NOMO-1 treated with dmso at 0.1 percent for 144 hours (cell line): ENCODE results near the gene SYNC.
"Not testable (repeated sequence)": the region's sequence is repeated elsewhere in the genome, so short reads cannot be mapped to it uniquely, and the experiment has no call there.

Source experiments
- DNase-seq: peaks from one replicate; lab custom pipeline; 2025; ENCODE audit not compliant: unreplicated experiment; lab: John Stamatoyannopoulos, UW

SYNC gene

GRCh38 chr1:32695098-32695904, 7.3 kb downstream of the SYNC start:
- DNase-seq: no peak

DNA sequence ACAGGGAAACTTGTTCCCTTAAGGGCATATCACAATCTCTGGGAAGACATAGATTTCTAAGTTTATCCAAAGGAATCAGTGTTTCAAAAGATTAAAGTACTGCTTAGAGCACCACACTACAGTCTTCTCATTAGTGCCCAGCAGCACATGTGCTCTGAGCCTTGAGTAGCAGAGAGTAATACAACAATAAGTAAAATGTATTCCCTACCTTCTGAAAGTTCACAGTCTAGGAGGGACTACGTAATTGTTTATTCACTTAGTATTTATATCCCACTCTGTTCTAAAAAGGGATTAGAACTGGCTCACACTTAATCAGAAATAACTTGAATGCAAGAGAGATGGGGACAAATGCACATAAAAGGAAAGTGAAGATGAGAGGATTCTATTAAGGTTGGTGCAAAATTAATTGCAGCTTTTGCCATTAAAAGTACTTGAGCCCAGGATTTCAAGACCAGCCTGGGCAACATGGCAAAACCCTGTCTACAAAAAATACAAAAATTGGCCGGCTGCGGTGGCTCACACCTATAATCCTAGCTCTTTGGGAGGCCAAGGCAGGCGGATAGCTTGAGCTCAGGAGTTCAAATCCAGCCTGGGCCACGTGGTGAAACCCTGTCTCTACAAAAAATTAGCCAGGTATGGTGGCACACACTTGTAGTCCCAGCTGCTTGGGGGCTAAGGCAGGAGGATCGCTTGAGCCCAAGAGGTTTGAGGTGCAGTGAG, 9.0 kb downstream of the SYNC start:
- DNase-seq: no peak

DNA sequence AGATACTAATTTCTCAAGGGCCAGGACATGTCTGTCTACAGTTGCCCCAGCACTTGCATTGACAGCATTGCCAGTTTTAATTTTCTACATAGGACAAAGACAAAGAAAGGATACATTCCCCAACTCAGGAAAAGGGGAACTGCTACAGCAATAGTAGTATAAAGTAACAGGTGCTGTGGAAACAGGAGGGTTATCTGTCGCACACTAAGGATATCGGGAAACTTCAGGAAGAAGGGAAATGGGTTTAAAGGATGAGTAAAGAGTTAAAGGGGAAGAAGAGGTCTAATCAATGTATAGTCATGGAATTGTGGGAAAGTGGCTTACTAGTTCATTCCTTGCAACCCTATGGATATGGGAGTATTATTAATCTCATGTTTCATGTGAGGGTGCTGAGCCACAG, 16.2 kb downstream of the SYNC start:
- DNase-seq: no peak

DNA sequence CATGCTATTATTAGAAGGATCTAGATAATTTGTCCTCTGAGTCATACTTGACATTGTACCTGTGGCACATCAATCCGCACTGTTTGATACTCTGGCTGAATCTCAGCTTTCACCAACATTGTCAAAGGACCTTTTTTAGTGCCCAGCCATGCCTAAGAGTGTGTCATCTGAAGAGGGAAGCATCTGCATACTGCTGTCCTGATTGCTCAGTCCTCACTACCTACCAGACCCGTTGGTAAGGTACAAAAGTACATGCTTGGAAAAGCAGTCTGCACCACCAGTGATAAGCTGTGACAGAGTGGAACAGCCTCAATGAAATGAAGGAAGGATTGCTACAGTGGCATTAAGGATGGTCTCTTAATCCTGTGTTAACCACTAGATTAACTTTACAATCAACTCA, 17.1 kb downstream of the SYNC start:
- DNase-seq: no peak

DNA sequence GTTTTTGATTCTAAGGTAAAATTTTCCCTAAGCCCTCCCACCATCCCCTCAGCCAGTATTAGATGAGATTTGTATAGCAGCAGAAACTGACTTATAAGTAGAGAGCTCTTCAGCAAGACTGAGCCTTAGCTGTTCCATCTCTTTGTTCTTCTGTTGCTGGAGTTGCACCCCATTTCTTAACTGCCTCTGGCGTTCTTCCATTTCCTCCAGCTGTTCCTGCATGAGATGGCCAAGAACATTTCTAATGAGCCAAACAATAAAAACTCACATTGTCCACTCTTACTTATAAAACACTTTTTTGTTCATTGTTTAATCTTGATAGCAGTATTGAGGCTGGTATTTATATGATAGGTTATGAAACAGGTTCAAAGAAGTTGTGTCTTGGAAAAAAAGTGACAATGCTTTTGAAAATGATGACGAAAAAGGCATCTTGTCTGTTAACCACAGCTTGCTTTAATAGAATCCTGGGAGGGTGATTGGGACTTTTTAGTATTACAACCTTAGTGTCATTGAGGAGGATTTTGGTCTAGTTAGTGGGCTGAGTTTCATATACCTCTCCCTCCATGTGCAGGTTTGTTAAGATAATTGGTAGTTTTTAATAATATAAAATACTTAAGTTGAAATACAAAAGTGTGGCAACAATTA, 18.3 kb downstream of the SYNC start:
- no peak for DNase-seq

DNA sequence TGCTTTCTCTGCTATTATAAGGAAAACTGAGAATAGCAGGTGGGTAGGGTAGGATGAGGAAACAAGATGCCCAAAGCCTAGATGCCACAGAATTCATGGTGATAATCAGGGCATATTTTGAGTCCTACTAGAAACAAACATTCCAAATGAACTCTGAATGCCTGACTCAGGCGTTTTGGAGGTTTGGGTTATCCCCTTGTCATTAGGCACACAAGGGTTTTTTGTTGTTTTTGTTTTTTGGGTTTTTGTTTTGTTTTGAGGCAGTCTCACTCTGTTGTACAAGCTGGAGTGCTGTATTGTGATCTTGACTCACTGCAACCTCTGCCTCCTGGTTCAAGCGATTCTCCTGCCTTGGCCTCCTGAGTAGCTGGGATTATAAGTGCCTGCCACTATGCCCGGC, 19.2 kb downstream of the SYNC start:
- DNase-seq: no peak

DNA sequence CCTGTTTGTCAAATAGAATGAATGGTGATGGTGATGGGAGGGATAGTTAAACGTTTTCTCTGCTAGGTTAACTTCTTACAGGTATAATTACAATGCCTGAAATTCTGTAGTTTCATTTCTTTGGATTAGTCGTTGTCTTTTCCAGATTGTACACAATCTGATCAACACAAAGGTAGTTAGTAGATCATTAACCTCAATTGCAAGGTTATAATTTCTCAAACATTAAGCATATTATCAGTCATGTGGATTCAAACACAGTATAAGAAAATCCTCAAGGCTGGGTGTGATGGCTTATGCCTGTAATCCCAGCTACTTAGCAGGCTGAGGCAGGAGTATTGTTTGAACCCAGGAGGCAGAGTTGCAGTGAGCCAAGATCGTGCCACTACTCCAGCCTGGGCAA, 20.6 kb downstream of the SYNC start:
- no peak for DNase-seq

DNA sequence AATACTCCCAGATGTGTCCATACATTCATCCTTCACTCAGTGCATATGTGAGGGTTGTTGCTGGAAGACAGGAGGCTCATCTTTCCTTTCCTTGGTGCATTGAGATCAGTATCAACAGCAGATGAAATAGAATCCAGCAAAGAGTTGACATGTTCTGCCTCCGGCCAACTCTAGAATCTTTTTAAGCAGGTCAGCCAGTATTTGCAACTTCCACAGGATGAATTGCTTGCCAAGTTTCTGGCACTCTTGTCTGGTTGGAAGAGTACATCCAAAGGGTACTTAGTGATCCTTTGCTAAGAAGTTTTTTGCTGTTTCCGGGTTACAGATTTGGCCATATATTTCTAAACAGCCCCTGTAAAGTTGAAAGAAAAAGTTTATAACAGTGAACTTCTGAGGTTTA, 21.1 kb downstream of the SYNC start:
- no peak for DNase-seq

GRCh38 chr1:32680642-32681041, 21.9 kb downstream of the SYNC start:
- no peak for DNase-seq

DNA sequence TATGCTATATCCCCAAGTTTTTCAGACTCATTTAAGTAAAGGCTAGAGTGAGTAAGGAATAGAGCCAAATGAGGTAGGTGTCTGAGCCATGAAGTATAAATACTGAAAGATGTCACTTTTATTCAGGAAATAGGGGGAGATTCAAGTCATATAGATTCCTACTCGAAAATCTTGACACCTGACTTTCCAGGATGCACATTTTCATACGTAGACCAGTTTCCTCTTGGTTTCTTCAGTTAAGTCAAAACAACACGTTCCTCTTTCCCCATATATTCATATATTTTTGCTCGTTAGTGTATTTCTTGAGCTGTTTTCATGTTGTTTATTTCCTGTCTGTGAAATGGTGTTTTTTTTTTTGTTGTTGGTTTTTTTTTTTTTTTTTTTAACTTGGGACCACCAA, 22.6 kb downstream of the SYNC start:
- DNase-seq: not testable (repeated sequence)

GRCh38 chr1:32676945-32677344, 25.6 kb downstream of the SYNC start:
- DNase-seq: no peak

DNA sequence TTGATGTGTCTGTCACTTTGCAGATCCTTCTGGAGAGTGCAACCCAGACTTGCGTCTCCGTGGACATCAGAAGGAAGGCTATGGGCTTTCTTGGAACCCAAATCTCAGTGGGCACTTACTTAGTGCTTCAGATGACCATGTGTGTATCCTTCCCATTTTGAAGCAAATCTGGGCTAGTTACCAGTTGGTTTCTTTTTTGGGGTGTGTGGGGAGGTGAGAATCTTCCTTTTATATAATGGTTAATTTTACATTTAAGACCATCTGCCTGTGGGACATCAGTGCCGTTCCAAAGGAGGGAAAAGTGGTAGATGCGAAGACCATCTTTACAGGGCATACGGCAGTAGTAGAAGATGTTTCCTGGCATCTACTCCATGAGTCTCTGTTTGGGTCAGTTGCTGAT, 33.9 kb downstream of the SYNC start:
- DNase-seq: not testable (repeated sequence)

DNA sequence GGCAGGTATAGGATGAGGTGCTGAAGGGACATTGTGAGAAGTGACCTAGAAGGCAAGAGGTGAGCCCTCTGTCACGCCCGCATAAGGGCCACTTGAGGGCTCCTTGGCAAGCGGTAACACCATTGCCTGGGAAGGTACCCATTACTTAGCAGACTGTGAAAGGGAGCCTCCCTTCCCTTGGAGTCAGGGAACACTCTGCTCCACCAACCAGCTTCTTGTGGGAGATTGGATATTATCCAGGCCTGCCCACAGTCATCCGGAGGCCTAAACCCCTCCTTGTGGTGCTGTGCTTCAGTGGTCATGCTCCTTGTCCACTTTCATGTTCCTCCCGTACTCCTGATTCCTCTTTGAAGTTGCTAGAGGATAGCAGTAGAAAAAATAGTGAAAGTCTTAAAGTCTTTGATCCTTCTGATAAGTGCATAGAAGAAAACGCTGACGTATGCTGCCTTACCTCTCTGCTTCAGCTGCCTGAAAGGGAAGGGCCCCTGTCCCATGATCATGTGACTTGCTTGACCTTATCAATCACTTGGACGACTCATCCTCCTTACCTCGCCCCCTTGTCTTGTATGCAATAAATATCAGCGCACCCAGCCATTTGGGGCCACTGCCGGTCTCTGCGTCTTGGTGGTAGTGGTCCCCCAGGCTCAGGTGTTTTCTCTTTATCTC, 35.5 kb downstream of the SYNC start:
- no peak for DNase-seq

GRCh38 chr1:32665915-32666314, 36.7 kb downstream of the SYNC start:
- no peak for DNase-seq

- no peak for DNase-seq
Observed at GRCh38 chr1:32659581-32659980, 43.0 kb downstream of the SYNC start.

- no peak for DNase-seq
Observed at GRCh38 chr1:32652244-32652962, 50.2 kb downstream of the SYNC start.

DNA sequence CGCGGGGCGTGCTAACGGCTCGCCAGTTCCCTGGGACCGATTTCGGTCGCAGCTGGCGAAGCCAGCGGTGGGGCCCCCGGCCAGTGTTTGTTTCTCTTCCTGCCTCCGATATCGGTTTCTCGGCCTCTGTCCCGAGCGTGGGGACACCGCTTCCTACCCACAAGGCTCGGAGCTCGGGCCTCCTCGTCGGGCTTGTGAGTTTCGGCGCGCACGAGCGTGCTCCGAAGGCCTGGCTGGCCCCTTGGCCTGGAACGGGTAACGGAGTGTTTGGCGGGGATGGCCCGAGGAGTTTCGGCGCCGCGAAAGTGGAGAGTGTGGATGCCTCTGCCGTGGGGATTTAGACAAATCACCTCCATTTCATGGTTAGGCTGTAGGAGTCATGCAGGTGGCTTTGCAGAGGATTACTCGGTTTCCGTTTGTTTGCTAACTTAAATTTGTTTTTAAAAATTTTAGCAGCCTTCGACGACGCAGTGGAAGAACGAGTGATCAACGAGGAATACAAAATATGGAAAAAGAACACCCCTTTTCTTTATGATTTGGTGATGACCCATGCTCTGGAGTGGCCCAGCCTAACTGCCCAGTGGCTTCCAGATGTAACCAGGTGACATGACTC, 51.0 kb downstream of the SYNC start:
- DNase-seq: no peak

DNA sequence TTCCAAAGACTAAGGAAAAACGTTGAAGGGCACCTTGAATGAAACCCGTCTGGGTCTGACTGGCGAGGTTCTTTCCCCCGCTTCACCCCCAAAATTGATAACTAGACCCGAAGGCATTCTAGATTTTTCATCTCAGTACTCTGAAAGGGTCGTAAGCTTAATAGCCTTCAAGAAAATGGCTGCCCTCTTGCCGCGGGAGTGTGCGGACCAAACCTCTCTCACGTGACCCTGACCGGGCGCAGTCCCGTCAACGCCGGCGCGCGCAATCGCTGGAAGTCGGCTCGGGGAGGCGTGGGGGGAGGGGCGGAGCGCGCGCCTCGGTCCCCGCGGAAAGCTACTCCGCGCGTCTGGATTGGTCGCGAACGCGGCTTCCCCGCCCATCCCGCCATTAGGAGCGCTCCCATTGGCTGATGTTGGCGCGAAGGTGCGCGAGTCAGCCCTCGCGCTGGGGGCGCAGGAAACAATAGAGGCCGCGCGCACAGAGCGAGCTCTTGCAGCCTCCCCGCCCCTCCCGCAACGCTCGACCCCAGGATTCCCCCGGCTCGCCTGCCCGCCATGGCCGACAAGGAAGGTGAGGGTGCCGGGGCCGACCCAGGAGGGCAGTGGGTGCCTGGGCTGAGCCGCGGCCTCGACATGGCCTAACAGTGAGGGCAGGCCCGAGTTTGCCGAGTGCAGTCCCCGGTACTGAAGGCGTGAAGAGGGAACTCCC, 51.7 kb downstream of the SYNC start, which contains the start of gene RBBP4:
TSS of gene RBBP4 (plus strand) at position 457 of the 709 bp plus-strand sequence. CDS start at position 556, 99 bp downstream.
- DNase-seq: peak; percentile 96

DNA sequence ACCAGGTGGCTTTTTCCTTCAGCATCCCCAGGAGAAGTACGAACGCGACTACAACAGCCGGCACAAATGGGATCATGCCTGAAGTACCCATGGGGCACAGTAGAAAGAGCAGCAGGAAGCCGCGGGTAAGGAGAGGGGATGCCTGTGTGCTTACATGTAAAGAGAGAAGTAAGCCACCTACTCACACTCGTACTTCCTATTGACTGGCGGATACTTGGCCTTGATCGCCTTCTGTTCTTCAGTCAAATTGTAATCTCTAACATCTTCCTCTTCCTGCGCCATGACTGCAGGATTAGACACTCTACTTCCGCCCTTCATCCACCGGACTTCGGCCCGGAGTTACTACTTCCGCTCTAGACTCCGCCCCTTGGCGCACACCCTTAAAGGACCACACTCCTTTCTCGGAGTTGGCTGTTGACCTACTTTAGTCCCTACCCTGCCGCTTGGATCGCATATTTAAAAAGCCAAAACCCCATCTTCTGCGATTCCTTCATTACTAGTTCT, 52.3 kb downstream of the SYNC start, which contains the start of gene ZBTB8OS:
TSS of gene ZBTB8OS (minus strand) at position 303 of the 504 bp plus-strand sequence. CDS start at position 282, 21 bp downstream.
- peak; percentile 96 for DNase-seq
